UCSD-AML1 (cell line): Measurements from ENCODE around the gene CXCL14.

ENCODE experiments used
- DNase-seq: peaks from one replicate; lab custom pipeline; 2025; ENCODE audit not compliant: unreplicated experiment; lab: John Stamatoyannopoulos, UW

CXCL14 gene

GRCh38 chr5:135596788-135597187 lies 18.0 kb upstream of the CXCL14 start:
- no peak for DNase-seq

DNA sequence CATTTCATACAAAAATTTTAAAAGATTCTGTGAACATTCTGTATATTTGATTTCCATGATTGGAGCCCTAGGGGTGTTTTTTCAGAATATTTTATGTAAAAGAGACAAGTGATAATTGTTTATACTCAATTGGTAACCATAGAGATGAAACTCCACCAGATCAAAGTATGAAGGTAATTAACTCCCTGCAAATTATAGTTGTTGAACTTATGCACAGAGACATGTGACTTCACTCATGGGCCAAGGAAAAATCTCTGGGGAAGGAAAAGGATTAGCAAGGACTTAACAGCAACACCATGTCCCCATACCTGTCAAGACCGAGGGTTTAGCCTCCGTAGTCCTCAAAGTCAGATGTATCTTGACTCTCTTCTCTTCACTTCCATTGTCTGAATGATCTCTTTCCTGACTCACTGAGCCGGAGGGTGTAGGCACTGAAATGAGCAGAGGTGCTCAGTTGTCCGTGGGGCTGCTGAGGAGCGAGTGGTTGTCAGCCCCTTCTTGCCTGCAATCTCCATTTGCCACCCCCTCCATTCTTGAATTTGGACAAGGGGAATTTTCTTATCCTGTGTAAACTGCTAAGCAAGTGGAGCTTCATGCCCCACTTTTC lies 17.5 kb upstream of the CXCL14 start:
- DNase-seq: no peak

DNA sequence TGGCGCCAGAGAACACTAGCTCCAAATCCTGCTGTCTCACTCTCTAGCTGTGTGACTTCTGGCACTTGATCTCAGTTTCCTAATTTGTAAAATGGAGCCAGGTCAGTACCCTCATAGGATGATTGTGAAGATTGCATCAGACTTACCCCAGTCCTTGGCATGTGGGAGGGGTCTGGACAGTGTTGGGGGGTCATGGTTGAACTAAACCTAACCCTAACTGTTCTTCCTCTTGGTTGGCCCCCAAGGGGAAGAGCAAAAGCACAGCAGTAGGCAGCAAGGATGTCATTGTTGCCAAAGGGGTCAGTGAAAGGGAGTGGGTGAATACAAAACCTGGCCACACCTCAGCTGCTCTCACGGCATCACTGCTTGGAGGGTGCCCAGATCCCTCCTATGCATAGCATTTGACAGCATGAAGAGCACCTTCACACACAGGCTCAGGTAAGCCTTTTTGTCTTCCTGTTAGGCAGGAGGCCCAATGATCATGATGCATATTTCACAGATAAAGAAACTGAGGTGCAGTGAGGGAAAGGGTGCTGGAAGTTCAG lies 15.7 kb upstream of the CXCL14 start:
- no peak for DNase-seq

GRCh38 chr5:135593886-135594285 lies 15.1 kb upstream of the CXCL14 start:
- no peak for DNase-seq

- DNase-seq: no peak
Observed at GRCh38 chr5:135593141-135593540, 14.3 kb upstream of the CXCL14 start.

DNA sequence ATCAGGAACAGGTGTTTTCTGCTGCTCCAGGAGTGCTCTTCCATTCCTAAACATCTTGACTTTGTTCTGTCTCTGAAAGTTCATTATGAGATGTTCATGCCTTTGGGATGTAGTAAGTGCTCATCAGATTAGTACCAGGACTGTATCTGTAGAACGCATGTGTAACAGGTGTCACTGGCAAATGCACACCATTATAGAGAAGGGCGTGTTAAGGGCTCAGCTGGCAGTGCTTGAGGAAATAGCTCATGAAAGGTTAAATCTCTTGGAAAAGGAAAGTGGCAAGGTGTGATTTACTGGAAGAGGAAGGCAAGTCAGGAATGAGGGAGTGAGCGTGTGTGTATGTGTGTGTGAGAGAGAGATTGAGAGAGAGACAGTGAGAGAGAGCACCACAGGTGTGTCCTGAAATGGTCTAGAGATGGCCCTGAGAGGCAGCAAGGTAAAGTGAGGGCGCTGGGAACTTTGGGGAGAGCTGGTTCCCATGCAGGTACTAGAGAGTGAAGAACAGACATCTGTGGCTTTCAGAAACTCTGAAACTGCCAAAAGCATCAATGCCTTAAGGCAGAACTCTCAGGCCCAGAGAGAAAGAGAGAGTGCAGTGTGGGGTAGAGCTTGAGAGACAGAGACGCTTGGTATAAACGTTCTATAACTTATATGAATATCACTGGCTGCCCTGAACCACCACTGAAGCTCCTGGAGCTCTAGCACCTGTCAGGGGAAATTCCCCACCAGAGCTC lies 13.7 kb upstream of the CXCL14 start:
- no peak for DNase-seq

DNA sequence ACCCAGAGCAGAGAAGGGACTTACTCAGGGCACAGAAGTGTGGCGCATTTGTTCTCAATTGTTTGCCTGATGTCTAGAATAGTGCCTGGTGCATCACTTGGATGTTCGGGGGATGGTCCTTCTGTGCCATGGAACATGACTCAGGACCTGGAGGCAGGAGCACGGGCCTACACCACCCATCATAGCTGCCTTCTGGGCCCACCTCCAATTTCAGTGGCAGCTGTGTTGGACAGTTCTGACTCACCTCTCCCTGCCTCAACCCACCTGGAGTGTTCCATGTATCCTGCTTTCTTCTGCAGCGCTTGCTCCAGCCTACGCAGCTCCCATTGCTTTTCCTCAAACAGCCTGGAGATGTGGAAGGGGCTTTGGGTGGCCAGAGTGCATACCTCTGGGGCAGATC lies 12.5 kb upstream of the CXCL14 start:
- no peak for DNase-seq

DNA sequence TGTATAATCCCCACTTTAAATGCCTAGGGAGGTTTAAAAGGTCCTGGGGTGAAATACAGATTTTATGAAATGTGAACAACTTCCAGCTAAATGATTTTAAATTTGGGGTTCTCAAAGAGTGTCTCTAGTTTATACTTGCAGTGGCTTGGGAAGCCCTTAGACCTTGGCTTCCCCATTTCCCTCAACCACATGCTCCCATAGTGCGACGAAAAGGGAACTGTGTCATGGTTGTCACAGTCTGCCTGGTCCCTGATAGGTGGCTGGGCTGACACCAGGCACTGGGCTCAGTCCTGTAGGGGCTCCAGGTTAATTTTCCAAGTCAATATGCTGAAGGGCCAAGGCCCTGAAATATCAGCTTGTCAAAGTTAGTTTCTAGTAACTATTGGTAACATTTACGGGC lies 10.4 kb upstream of the CXCL14 start:
- DNase-seq: no peak

DNA sequence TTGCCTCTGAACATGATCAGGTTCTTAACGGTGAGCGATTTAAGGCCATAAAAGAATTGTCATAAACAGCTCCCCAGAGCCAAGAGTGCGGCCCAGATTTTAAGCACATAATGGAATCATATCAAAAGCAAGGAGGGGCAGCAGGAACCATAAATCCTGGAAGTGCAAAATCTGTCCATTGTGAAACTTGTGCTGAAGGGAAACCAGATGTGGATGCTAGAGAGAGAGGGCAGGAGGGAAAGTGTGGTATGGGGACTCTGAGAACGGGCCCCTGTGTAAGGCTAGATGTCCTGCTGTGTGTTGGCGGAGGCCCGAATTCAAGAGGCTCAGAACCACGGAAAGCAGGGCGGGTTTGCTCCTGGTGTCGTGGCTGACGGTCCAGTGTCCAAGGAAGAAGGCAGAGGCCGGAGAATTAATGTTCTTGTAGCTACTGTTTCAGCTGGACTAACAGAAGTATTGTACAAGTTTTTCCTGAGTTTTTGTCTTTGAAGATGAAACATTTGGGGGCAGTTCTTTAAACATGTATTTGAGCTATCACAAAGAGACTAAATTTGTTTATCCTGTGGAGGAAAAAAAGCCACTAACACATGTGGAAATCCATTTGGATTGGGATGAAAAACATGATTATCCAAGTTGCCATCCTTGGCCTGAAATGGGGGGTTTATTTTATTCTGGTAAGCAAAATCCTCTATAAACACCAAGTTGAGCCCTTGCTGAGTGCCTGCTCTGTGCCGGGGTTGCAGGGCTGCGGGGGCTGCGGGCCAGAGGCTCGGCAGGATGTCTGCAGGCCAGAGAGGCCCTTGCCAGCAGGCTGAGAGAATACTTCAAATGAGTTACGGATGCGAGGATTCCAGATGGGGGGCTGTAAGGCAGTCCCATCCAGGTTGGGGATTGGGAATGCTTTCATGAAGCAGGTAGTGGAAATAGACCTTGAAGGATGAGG lies 9.2 kb upstream of the CXCL14 start:
- no peak for DNase-seq

GRCh38 chr5:135584918-135585317 lies 6.1 kb upstream of the CXCL14 start:
- no peak for DNase-seq

DNA sequence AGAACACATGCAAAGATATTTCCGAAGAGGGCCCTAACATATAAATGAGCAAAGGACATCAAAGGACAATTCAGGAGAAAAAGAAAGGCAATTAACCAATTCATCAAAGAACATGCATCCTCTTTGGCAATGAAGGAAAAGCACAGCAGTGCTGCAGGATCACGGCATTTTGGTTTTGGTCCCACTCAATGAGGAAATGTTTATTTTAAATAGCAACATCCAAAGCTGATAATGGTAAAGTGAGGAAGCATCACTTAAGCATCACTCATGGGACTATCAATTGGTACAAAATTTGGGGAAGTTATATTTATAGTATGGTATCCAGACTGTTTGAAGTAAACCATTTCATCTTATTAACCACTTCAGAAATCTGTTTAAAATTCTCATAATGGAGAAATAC lies 5.5 kb upstream of the CXCL14 start:
- DNase-seq: no peak

- DNase-seq: no peak
Observed at GRCh38 chr5:135582099-135582781, 3.4 kb upstream of the CXCL14 start.

DNA sequence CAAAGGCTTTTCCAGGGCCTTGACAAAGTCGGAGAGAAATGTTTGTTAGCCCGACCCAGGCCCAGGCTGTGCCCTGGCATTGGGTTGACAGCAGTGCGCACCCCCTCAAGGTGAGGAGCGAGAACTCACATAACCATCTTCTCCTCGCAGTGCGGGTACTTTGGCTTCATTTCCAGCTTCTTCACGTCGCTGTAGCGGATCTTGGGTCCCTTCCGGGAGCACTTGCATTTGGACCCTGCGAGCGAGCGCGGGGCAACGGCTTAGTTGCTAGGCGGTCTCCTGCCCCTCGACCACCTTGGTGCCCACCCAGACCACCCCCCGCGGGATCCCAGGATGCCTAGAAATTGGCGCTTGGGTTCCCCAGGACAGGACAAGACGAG lies 496 bp downstream of the CXCL14 start:
- no peak for DNase-seq

DNA sequence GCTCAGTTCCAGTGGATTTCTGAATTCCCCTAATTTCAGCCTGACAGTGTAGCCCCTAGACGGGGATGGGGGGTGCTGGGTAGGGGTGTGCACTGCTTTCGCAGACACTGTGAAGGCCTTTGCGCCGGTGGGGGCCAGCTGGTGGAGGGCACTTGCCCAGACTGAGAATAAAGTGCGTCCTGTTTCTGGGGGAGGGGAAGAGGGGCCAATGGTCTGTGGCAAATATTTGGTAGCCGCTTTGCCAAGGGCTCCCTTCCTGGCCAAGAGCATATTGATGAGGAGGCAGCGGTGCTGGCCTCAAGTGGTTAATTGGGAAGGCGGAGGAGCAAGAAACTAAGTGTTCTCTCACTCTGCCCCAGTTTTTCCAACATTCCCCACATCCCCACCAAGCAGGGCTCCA lies 1.4 kb downstream of the CXCL14 start:
- DNase-seq: no peak

GRCh38 chr5:135576075-135576599 lies 2.7 kb downstream of the CXCL14 start:
- no peak for DNase-seq

DNA sequence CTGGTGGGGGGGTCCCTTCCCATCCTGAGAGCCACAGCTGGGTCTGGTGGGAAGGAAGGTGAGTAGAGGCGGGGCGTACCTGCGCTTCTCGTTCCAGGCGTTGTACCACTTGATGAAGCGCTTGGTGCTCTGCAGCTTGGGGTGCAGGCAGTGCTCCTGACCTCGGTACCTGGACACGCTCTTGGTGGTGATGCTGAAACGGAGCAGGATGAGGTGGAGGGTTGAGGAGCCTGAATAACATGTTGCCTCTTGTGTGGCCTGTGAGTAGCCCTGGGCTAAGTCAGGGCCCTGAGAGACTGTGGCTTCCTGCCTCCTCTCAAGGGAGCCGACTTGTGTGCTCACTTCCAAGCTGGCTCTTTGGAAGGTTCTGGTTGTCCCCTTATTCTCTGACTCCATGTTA lies 4.3 kb downstream of the CXCL14 start:
- DNase-seq: no peak

- no peak for DNase-seq
Observed at GRCh38 chr5:135571902-135572301, 6.9 kb downstream of the CXCL14 start.

DNA sequence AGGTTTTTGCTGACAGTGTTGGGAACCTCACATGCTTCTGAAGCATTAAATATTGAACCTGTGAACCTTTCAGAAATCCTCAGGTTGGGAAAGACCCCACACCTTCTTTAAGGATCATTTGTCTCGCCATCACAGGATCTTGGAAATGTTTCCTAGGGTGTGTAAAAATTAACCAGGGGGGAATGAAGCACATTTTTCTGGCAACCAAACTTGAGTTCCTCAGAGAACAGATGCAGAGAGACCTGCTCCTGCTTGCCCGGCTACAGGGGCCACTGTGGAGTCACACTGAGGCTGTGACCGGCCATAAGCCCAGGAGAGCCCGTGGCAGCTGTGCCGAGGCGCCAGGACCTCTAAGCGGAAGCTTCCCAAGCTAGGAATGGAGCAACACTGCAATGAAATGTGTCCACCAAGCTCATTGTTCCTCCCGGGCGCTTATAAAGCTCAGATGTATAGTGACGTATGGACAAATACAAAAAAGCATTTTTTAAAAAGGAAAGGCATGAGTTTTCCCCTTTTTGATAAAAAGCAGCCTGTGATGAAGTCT lies 7.7 kb downstream of the CXCL14 start:
- no peak for DNase-seq

GRCh38 chr5:135570453-135570764 lies 8.4 kb downstream of the CXCL14 start:
- DNase-seq: no peak

- peak; percentile 57 for DNase-seq
Observed at GRCh38 chr5:135569755-135570452, 8.9 kb downstream of the CXCL14 start.
